GM18519 (cell line): Measurements from ENCODE around the gene STK40.

Source experiments
- ATAC-seq: cut with Tn5 transposase; IDR thresholded peaks from one replicate; pipeline ENCODE4 v1.9.1; 2021; ENCODE audit warnings: mild to moderate bottlenecking, moderate library complexity; ENCODE audit not compliant: unreplicated experiment, low FRiP score

Gene STK40

GRCh38 chr1:36322041-36322785 is 63.5 kb downstream of the STK40 start:
- no peak for ATAC-seq

- no peak for ATAC-seq
These were observed 64.4 kb downstream of the STK40 start for GRCh38 chr1:36321119-36321951.

- no peak for ATAC-seq
These were observed 65.0 kb downstream of the STK40 start for GRCh38 chr1:36320767-36321118.

DNA sequence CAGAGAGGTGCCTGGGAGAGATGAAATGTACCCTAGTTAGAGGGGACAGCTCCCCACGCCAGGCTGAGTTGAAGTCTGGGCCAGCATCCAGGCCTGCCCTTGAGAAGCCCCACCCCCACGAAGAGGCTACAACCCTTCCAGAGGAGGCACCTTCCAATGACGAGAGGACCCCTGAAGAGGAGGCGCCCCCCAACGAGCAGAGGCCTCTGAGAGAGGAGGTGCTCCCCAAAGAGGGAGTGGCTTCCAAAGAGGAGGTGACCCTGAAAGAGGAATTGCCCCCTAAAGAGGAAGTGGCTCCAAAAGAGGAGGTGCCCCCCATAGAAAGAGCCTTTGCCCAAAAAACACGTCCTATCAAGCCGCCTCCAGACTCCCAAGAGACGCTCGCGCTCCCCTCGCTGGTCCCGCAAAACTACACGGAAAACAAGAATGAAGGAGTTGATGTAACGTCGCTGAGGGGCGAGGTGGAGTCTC is 65.4 kb downstream of the STK40 start:
- no peak for ATAC-seq

GRCh38 chr1:36309397-36309796 is 76.3 kb downstream of the STK40 start:
- no peak for ATAC-seq

DNA sequence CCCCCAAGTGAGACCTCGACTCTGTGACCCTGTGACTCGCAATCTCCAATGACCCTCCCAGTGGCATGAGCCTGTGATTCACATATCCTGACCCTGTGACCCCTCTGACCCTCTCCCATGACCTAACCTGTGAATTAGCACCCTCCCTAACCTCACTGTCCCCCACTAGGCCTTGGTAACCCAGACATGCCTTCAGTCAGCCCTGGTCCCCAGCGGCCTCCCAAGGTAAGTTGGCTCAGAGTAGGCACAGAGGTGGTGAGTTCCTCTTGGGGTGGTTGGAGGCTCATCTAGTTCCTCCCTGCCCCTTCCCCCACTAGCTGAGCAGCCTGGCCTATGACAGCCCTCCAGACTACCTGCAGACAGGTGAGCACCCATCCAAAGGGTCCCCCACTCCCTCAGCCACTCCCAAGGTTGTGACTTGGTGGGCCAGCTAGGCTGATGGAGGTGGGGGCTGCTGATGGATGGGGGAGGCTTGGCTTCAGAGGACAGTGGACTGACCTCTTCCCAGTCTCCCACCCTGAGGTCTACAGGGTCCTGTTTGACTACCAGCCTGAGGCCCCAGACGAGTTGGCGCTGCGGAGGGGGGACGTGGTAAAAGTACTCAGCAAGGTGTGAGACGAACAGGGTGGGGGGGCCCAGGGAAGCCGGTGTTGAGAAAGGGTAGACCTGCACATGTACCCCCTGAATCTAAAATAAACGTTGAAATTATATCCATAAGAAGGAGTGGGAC is 78.0 kb downstream of the STK40 start:
- ATAC-seq: no peak

- ATAC-seq: peak; percentile 97
These were observed 78.7 kb downstream of the STK40 start for GRCh38 chr1:36306902-36307456.

DNA sequence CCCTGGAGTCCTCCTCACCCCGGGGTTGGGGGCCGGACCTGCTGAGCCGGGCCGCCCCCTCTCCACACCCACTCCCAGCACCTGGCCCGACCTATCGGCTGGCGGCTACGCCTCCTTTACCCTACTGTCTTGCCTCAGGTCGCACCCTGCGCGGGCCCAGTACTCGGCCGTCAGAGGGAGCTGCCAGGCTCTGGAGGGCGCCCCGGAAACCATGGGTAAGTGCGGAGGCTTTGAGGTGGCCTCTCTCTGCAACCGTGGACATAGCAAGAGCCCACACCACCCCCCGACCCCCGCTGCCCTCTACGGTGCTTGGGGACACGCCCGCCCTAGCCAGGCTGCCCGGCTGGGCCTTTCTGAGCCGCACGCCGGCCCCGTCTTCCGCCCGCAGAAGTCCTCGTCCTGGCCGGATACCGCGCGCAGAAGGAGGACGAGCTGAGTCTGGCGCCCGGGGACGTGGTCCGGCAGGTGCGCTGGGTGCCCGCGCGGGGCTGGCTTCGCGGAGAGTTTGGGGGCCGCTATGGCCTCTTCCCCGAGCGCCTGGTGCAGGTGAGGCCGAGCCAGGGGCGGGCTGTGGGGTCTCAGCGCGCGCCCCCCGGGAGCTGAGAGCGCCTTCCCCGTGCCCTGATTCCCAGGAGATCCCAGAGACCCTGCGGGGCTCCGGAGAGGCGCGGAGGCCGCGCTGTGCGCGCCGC is 79.4 kb downstream of the STK40 start, which contains the start of gene SH3D21:
Gene SH3D21 (plus strand): TSS at position 159 of the 692 bp plus-strand sequence. CDS start 53 bp downstream, at position 212.
- peak; percentile 16 for ATAC-seq

DNA sequence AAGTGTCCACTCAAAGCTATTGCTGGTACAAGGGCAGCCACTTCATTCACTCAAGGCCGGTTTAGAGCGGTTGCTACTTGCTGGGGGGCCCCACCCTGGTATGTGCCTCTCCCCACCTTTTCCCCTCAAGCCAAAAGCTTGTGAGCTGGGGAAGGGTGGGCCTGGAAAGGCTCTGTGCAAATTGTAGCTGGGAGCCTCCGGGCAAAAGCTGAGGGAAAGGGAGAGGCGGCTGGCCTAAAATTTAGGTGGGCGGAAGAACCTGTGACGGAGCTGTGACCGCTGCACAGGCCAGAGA is 79.9 kb downstream of the STK40 start:
- no peak for ATAC-seq

DNA sequence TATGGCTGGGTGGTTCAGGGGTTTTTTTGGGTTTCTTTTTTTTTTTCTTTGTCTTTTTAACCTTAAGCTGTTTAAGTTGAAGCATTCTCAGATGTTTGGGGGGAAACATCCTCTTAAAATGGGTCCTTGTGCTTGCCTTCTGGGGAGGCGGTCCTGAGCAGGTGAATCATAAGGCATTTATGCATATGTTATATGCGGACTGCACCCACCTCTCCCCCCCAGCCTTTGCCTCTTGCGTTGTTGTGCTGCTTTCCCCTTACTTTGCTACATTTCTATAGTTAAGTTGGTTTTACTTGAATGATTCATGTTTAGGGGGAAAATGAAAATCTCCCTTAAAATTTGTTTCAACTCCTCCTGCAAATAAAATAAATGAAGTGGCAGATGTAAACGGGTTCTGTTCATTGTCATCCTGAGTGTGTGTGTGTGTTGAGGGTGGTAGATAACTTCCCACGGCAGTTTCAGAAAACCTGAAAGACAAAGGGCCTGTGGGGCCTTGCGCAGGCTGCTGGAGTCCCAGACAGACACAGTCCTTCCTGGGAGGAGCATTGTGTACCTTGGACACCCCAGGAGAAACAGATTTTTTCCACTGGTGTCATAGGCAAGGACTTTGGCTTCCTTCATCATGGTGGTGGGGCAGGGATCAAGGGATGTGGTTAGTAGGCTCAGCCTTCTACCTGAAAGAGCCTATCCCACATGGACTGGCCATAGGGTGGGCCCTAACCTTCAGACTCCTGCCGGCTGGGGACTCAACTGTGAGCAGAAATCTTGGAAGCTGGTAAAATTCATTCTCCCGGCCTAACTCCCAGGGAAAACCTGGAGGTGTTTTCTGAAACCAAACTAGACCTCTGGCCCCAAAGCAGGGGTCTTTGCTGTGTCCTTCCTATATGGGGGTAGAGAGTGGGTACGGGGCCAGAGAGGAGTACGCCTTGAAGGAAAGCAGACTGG is 80.5 kb downstream of the STK40 start:
- no peak for ATAC-seq

DNA sequence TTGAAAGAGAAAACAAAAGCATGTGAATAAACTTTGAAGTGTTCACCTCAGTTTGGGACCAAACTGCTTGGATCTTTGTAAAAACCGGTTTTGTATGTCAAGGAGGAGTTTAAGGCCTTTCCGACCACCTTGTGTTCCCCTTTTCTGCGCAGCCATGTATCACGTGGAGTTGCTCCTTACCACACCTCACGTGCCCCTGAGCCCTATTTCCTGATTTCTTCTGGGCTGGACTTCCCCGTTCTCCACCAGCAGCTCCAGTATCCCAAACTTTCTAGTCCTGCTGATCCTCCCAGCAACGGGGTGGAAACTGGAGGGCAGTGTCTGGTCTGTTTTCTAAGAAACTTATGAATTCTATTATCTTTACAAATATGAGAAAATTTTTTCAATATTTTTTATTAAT is 81.2 kb downstream of the STK40 start:
- no peak for ATAC-seq

DNA sequence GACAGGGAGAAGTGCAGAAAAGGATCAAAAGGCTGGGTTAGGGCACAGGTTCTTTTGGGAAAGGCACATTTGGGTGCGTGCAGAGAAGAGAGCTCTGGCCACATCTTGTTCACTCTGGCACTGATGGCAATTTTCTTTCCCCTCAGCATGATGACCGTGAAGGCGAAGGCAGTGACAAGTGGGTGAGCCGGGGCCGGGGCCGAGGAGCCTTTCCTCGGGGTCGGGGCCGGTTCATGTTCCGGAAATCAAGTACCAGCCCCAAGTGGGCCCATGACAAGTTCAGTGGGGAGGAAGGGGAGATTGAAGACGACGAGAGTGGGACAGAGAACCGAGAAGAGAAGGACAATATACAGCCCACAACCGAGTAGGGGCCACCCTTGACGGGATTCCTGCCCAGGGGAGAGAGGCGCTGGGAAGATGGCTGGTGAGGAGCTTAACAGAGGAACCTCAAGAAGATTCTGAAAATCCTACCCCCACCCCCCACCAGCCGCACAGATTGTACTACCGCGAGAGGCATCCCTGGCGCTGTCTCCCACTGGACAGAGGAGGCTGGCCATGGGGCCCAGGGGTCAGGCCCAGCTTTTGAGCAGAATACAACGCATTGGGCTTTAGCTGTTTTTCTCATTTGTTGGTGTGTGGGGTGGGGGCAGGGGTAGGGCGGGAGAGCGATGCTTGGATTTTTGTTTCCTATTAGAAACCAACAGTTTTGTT is 81.9 kb downstream of the STK40 start:
- no peak for ATAC-seq

DNA sequence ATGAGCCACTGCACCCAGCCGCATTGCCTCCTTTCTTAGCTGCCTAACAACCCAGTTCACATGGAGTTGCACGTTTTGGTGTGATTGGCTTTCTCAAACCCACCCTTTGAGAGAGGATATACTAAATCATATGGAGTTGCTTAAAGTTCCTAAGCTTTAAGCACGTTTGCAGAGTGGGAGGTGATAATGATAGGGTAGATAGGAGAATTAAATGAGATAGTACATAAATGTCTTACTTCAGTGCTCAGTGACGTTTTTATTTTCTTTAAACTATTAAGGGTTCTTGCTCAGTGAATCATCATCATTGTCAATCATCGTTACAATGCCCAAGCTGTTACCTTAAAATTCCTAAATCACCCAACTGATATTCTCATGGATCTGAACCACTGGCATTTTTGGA is 82.5 kb downstream of the STK40 start:
- no peak for ATAC-seq

GRCh38 chr1:36301220-36301619 is 84.5 kb downstream of the STK40 start:
- ATAC-seq: no peak

DNA sequence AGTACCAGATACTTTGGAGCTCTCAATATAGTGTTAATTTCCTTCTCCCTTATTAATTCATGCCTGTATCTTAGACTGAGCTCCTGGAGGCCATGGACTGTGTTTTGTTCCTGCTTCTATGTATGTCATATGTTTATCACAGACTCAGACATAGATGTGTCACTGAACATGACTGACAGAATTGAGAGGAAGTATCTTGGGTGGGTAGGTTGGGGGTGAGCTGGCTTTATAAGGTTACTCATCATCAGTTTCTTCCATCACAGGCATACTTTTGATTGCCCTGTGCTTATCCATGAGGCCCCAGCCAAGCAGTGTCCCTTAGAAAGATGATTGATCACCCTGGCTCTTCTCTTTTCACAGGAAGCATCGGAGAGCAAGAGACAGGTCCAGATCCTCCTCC is 85.2 kb downstream of the STK40 start:
- ATAC-seq: no peak

DNA sequence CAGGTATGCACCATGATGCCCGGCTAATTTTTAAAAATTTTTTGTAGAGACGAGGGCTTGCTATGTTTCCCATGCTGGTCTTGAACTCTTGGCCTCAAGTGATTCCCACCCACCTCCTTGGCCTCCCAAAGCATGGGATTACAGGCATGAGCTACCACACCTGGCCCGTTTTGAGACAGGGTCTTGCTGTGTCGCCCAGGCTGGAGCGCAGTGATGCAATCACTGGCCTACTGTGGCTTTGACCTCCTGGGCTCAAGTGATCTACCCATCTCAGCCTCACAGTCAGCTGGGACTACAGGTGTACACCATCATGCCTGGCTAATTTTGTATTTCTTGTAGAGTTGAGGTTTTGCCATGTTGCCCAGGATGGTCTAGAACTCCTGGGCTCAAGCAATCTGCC is 87.1 kb downstream of the STK40 start:
- no peak for ATAC-seq

- no peak for ATAC-seq
These were observed 88.7 kb downstream of the STK40 start for GRCh38 chr1:36297062-36297461.

DNA sequence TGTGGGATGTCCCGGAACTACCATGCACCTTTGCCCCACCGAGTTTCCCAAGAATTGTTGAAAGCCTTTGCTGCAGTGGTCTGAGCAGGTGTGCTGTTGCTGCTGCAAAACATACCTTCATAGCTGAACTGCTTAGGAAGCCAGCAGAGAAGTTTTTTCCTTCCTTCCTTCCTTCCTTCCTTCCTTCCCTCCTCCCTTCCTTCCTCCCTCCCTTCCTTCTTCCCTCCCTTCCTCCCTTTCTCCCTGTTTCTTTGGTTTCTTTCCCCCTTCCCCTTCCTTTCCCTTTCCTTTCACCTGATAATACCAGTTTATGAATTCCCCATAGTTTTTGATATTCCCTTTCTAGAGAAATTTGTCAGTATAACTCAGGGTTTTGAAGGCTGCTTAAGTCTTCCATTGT is 90.3 kb downstream of the STK40 start:
- ATAC-seq: no peak
